ENCODE measurements around the gene PPM1F.

Gene PPM1F

DNA sequence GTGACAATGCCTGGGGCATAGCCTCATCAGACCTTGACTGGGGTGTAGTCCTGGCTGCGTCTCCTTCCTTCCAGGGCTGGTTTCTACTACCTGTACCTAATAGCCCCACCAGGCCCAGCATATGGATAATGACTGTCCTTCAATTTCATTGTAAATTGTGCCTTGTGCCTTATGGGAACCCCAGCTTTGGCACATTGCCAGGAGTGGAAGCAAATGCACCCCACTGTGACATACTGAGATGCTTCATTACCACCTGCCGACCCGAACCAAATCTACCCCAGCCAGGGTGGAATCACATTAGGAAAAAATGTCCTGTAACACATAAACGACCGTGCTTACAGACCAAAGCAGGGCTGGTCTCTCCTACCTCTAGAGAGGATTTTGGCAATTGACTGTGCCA is 22.6 kb upstream of the PPM1F start:
- no peak for DNase-seq

- no peak for DNase-seq
These were observed 21.5 kb upstream of the PPM1F start for GRCh38 chr22:21974058-21974649.

DNA sequence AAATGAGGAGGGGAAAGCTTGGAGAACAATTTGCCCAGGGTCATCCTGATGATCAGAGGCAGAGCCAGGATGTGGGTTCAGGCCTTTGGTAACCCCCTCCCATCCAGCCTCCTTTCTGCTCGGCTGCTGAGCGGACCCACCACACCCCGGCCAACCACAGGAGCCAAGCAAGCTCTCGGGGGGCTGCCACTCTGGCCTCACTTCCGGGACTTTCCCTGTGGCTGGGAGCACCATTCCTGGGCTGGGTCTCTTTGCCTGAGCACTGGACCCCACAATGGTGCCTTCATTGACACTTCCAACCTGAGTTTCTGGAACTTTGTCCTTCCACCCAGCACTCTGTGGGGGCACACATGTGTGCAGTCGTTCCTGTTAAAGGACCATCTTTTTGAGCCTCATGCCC is 20.2 kb upstream of the PPM1F start:
- DNase-seq = no peak

DNA sequence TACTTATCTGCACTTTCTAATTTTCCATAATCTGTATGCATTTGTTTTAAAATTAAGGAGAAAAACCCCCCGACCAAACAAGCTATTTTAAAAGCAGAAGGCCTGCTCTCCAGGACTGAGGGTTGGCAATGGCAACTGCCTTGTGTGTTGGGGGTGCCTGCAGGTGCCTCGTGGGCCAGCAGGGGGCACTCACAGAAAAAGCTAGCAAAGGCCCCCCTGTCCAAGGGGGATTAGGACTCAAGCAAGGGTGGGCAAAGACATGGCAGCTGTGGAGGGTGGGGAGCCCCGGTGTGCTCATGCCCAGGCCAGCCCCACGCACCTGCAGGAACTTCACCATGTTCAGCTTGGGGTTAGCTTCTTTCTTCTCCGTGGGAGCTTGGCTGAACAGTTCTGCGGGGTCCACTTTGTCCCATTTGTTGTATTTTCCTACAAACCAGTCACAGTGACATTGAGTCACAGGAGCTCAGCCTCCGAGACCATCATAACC is 19.7 kb upstream of the PPM1F start:
- no peak for DNase-seq

DNA sequence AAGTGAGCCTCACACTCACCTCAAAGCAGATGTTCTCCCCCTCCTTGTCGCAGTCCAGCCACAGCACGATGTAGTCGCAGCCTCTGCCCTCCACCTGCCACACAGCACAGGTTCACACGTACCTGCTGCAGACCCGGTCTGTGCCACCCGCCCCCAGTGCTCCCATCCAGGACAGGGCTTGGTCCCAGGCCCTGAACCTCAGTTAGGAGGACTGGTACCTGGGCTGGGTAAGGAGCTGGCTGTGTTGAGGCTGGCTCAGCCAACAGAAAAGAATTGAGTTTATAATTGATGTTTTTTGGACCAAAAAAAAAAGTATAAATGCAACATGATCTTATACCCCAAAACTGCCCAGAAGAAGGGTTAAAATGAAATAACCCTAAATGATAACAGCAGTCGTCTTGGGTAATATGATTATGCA is 19.2 kb upstream of the PPM1F start:
- no peak for DNase-seq

DNA sequence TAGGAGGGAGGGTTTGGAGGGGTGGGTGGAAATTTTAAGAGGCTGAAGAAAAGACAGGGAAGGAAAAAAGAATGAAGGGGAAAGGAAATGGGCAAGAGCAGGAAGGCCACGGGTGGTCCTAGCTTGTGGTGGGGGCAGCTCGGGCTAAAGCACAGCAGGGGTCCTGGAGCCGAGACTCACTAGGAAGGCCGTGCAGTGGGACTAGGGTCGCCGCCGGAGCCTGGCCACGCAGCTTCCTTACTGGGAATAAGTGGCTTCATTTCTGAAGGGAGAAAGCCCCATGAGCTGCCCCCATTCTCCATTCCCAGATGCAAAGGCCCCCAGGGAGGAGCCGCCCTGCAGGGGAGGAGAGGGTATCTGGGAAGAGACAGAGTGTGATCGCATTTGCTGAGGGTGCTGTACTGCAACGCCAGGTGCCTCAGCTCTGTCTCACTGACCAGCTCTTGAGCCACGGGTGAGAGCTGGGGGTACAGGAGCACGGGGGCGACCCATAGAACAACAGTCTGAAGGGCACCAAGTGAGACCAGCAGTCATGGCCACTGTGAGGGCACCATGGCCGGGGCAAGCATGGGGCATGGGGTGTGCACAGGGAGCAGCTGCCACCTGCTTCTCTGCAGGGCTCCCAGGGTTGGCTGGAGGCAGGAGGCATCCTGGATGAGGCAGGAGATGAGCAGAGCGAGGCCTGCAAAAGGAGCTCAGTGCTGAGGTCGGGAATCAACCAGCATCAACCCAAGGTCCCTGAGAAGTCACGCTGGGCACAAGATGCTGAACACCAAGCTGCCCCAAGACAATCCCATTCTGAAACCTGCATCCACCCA is 18.4 kb upstream of the PPM1F start:
- no peak for DNase-seq

- no peak for DNase-seq
These were observed 17.6 kb upstream of the PPM1F start for GRCh38 chr22:21970037-21970799.

GRCh38 chr22:21968452-21969129 is 15.9 kb upstream of the PPM1F start:
- DNase-seq = no peak

GRCh38 chr22:21967693-21968271 is 15.1 kb upstream of the PPM1F start:
- DNase-seq = no peak

DNA sequence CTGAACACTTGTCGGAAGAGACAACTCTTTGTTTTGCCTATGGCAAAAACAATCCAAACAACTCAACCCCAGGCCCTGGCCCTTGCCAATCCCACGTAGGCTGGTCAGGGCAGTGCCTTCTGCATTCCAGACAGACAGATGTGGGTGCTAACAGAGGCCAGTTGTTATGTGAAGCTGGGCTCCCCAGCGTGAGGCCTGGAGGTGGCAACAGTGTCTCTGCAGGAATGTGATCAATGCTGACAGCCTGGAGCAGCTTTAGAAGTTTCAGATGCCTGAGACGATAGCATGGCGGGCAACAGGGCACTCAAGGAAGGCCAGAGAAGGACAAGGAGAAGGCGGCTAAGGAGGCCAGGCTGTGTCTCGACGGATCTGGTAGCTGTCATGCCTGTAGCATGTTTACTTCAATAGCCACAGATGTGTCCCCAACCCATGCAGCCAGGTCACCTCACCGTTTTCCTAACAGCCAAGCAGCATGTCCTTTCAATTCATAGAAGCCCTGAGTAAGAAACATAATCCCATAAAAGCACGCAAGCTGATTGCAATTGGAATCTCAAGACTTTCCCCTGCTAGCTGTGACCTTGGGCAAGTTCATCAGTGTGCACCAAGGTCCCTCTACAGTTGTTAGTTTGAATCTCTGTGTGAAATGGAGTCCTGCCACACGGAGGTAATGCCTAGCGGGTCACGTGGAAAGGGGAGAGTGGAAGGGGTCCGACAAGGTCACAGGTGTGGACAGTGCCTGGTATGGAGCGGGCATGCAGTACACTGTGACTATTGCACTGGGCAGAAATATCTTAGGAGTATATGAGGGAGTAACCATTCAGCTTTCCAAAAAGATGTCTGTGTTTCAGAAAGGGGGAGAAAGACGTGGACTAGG is 14.2 kb upstream of the PPM1F start:
- no peak for DNase-seq

DNA sequence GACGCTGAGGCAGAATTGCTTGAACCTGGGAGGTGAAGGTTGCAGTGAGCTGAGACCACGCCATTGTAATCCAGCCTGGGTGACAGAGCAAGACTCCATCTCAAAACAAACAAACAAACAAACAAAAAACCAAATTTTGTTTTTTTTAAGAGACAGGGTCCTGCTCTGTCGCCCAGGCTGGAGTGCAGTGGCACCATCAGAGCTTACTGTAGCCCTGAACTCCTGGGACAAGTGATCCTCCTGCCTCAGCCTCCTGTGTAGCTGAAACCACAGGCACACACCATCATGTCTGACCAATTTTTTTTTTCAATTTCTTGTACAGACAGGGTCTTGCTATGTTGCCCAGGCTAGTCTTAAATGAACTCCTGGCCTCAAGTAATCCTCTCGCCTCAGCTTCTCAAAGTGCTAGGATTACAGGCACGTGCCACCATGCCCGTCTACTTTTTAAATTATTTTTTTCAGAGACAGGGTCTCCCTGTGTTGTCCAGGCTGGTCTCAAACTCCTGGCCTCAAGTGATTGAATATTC is 13.2 kb upstream of the PPM1F start:
- DNase-seq = no peak

DNA sequence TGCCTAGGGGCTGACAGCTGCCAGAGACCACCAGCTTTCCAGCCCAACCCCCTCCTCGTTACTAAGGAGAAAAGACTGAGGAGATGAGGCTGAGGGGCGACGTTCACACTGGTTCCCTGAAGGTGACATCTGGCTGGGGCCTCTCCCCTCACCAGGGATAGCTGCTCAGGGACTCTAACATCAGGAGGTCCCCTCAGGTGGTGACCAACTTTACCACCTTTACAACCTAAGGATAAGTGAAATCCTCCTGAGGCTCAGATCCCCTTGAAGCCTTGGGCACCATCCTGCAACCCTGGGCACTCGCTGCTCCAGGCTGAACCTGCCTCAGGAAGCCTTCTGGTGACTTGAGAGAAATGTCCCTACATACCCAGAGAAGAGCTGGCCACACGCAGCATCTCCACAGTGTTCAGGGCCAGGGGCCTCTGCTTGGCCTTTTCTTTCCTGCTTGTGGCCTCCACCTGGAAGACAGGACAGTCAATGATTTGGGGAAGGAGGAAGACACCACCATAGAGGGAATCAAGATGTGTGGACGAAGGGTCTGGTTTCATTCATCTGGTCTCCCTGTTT is 12.4 kb upstream of the PPM1F start:
- no peak for DNase-seq

GRCh38 chr22:21964234-21964633 is 11.6 kb upstream of the PPM1F start:
- no peak for DNase-seq

GRCh38 chr22:21963790-21964211 is 11.2 kb upstream of the PPM1F start:
- DNase-seq = no peak

DNA sequence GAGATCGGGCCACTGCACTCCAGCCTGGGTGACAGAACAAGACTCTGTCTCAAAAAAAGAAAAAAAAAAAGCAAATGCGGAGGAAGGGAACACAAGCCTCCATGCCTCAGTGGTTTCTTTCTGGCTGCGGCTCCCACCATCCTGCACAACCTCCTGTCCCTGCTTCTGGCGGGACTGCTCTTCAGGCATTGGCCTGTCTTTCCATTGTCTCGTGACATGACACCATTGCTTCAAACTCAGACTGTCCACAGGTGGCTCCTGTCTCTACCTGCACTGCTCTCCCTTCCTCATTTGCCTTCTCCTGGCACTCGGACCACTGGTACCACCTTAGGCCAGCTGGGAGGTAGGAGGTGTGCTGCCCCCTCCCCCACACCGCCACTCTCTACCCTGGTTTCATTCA is 10.6 kb upstream of the PPM1F start:
- no peak for DNase-seq

DNA sequence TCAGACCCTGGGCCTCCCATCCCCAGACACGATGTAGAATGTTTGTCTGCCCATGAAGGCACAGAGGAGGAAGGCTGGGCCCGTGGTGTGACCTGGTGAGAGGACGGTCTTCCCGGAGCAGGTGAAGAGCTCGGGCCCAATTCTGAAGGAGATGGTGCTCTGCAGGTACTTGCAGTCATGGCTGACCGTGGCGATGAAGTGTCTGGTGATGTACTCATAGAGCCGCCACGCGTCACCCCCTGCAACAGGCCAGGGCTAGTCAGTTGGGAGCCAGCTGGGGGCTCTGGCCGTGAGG is 10.0 kb upstream of the PPM1F start:
- no peak for DNase-seq

DNA sequence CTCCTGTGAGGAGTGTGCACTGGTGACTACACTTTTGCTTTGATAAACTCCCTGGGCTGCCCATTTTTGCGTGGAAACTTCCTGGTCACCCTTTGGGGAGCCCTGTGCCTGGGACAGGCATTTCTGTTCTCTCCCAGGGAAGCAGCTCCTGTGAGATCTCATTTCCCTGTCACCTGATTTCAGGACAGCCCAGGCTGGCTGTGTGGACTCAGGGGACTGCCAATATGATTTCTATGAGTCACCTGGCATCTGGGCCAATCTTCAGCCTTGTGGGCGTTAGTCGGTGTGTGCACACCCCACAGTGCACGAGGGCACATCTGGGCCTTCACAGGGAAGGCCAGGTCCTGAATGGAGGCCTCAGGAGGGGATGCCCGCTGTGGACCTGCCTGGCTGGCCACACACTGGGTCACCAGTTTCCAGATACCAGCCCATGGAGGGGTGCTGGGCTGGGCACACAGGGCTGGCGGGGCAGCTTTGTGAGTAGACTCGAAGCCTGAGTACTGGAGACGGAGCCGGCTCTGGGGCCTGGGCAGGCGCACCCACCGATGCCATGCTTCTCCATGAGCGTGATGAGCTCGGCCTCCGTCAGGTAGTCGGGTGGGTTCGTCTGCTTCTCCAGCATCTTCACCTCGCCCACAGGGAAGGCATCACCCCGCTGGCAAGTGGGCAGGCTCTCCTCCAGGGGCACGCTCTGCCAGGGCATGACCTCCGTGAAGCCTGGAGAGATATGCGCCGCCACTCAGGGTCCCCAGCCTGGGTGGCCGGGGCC is 9.4 kb upstream of the PPM1F start:
- DNase-seq = no peak

- no peak for DNase-seq
These were observed 8.6 kb upstream of the PPM1F start for GRCh38 chr22:21961127-21961867.

DNA sequence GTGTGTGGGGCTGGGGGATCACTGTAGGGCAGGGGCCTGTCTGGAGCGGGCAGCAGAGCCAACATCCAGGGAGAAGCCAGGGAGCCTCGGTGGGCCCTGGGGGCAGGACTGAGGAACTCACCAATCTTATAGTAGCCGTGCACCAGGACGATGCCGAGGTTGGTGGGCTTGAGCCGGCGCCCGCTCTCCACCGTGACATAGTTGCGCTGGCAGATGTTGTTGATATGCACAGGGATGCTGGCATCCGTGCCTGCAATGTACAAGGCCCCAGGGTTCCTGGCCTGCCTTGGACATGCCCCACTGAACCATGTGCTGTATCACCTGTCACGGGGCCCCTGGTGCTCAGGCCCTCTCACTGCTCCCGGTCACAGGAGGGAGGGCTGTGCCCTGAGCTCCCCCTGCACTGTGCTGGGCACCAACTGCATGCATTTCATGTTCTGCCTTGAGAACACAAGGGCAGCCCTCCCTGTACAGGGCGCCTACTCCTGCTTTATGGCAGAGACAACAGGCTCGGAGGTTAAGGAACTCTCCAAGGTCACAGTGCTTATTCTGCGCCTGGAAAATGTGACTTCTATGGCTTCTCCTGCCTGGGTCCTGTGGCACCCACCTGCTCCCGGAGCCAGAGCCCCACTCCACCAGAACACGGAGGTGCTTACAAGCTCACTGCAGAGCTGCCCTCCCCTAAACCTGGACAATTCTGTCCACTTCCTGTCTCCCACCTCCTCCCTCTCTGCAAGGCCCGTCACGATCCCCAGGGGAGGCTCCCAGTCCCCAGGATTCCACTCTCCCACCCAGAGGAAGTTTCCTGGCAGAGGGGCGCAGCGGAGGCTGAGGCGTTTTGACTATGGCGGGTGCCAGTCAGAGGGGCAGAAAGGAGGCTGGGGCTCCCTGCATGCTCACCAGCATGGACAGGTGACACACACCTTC is 7.8 kb upstream of the PPM1F start:
- DNase-seq = no peak

Data from amniotic stem cell (primary cell).